NCI-H1417 treated with DMSO at 0.1 percent for 48 hours (cell line): ENCODE measurements around the gene CUL2.
"Not testable (repeated sequence)": the region's sequence is repeated elsewhere in the genome, so short reads cannot be mapped to it uniquely, and the experiment has no call there.

Source experiments
- DNase-seq: peaks from one replicate; lab custom pipeline; 2025; lab: John Stamatoyannopoulos, UW

Gene CUL2

DNA sequence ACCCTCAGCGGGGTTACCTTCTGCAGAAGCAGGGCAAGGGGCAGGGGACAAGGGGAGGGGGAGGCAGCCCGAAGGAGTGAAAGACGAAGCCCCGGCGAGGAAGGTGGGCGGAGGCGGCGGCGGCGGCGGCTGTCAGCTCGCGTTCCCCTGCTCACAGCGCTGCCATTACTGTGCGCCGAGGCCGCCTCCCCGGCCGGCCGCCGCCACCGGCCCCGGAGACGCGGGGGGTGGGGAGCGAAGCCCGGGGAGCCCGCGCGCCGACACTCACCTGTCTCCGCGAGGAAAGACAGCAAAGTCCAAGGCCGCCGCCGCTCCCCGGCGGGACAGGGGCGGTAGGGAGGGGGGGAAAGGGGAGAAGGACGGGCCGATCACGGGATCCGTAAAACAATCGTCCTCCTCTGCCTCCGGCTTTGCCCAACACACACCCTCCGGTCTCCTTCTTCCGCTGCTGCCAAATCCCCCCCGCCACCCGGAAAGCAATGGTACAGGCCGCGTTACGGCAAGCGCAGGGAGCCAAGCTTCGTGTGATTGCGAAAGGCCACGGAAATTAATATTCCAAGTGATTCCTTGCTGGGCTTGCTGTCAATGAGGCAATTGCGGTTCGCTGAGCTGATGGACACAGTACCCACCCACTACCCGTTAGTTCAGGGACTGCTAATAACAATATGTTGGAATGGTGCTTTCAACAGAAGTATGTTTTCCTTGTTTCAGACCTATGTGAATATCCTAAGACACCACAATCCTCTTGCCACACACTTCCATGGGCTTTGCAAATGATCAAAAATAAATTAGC lies at the start of gene CUL2:
Gene CUL2, minus strand, starts transcription at position 180 of the 793 bp plus-strand sequence. CDS start 19,024 bp downstream, outside the sequence.
- peak; percentile 37 for DNase-seq

DNA sequence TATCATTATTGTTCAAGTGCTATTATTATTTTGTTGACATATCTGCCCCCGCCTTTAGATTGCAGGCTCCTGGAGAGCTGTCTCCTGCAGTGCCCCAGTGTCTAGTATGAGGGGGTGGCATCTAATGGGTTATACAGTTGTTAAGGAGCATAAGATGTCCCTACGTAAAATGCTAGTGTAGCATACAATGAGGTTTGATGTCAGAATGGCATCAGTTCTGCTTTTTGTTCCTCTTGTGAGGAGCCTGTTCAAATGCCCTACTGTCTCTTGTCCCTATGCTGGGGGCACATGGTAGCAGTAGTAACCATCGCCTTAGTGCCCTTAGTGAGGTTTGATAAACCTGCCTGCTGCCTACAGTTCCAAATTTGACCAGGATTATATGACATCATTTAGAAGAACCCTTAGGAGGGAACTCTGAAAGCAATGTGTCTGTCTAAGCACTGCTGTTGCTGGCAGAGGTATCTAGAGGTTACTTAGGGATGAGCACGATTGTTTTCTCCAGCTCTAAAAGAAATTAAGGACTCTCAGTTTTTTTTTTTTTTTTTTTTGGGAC lies 46.2 kb upstream of the CUL2 start:
- DNase-seq = no peak

DNA sequence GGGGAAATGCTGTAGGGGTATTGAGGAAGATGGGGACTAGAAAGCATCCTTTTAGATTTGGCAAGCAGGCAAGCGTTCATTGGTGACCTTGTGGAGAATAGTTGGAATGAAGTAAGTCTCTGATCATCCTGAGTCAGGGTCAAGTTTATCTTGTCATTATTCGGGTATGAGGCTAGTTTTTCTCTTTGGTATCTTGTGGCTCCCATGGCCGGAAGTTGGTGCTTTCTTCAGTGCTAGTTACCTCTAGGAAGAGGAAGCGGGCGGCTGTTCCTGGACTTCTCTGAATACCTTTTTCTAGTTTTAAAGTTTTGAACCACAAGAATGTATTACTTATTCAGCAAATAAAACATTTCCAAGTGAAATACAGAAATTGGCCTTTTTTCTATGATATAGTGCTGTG lies 45.7 kb upstream of the CUL2 start:
- DNase-seq = no peak

DNA sequence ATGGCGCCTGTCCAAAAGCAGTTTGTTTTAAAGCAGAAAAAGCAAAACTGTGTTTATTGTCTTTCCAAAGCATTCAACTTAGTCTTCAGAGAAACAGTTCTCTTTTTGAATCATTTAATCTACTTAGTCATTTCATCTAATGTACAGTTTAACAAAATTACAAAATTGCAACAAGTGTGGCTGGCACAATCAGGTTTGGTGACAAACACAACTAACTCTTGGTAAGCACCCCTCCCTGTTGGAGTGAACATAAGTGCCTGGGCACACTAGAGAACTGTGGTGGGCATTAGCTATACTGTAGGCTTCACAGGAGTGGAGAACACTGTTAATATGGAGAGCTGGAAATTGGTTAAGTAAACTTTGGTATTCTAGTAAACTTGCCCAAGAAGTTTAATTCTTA lies 43.4 kb upstream of the CUL2 start:
- no peak for DNase-seq

DNA sequence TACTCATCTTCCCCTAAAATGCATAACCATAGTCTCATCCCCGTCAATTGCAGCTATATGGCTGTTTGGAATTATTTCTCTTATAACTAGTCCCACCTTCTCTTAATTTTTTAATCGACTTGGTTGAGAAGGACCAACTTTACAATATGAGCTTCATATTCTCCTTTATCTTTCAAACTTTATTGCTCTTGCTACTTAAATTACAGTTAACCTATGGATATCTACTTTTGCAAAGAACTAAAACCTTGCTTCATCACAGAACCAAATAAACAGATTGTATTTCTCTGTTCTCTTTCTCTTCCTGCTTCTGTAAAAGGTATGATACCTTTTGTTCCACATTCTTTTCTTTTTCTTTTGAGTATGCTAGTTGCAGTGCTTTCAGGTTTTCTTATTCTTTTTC lies 42.6 kb upstream of the CUL2 start:
- no peak for DNase-seq

DNA sequence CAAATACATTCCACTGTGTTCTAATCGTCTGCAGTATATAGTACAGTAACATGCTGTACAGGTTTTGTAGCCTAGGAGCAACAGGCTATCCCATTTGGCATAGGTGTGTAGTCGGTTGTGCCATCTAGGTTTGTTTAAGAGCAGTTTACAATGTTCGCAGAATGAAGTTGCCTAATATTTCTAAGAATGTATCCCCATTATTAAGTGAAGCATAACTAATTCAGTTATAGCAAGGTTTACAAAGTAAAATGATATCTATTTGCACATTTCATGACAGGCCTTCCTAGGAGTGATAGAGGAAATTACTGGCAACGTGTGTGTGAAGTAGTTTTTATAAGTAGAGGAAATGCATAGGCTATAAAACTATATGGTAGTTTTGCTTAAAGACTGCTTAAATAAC lies 40.5 kb upstream of the CUL2 start:
- no peak for DNase-seq

DNA sequence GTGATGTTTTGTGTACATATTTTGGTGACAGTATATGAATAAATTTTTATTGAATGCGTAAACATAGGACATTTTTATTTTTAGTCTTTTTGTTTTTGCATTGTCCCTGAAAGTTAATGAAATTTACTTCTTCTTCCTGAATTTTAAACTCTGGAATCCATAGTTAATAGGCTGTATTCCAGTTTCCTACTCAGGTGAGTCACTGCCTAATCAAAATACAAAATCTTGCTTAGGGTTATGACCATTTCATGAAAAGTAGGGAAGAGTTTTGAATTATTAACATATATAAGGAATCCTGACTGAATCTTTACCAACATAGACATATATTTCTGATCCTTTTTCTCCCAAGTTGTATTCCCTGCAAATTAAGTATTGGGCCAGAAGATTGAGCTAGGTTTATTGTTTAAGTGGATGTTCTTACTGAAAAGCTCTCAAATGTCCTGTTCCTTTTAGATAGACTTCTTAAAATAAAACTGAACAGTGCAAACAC lies 39.1 kb upstream of the CUL2 start:
- DNase-seq = no peak

DNA sequence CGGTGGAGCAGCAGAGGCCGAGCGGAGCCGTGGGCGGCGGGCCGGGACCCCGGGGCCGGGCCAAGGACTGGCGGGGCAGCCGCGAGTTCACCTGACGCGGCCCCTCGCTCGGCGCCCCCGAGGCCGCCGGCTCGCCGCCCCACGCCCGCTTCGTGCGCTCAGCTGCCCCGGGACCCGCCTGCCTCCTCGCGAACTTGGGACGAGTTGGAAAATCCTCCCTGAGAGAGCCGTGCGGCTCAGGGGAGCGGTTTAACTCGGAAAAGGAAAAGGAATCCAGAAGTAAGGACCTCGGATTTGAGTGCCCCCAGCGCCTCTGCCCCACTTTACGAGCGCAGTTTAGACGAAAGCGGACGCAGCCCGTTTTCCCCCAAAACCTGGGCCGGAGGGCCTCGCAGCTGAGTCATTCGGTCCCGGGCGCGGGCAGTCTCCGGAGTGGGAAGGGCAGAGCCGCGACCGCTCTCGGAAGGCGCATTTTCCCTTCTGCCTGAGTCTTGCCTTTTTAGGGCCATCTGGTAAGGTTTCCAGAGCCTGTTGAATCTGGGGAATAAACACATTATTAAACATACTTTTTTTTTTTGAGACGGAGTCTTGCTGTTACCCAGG lies 37.2 kb upstream of the CUL2 start:
- no peak for DNase-seq

DNA sequence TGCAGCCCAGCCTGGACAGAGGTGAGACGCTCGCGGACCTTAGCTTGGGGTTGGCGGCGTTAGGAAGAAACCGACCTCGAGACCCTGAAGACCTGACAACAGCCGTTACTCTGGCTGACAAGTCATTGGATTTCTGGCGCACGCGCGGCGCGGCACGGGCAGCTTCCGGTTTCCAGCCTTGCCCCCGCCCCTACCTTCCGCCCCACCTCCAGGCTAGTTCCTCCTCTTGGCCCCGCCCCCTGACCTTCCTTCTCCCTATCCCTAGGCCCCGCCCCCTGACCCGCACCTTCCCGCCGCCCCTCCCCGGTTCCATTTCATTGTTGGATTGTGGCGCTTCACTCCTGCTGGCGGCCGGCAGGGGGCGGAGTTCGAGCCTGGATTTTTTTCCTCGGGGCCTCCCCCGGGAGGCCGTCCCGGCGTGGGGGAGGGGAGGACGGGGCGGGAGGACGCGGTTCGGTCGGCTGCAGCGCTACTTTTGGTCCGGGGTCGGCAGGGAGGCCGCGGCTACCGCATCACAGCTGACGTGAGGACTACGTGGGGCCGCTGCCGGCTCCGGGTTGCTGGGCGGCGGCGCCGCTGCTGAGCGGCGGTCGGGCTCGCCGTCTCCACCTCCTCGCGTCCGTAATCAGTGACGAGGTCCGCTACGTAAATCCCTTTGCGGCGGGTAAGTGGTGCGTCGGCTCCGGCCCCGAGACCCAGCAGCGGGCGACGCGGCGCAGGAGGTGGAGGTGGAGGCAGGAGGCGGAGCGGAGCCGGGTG lies 36.6 kb upstream of the CUL2 start, which contains the start of gene CREM:
Gene CREM, plus strand, starts transcription at position 317 of the 759 bp plus-strand sequence. CDS start 10,990 bp downstream, outside the sequence.
- peak; percentile 72 for DNase-seq

DNA sequence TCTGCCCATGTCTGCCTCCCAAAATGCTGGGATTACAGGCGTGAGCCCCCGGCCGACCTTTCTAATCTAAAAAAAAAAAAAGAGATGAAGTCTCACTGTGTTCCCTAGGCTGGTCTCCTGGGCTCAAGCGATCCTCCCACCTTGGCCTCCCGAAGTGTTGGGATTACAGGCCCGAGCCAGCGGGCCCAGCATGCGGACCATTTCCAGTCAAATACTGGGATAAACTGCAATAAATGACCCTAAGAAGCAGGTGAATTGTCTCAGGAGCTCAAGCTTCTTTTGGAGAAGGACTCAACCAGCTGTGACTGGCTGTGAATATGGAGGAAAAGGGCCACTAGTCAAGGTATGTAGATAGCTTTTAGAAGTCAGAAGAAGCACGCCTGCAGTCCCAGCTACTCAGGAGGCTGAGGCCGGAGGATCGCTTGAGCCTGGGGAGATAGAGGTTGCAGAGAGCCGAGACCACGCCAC lies 36.0 kb upstream of the CUL2 start:
- no peak for DNase-seq

DNA sequence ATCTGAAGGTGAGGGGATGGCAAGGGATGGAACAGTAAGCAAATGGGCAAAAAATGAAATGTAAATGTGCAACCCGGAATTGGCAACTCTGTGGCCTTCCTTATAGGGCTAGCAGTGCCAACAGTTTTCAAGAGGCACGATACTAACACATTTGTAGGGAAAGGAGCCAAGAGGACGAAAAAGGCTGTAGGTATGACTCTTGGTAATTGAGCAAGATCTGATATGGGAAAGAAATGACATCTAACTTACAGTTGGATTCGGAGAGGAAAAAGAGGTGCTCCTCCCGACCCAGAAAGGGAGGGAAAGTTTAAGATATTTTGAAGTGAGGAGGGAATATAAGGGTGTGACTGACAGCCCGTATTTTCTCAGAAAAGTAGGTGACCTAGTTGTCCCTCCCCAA lies 34.4 kb upstream of the CUL2 start:
- no peak for DNase-seq

DNA sequence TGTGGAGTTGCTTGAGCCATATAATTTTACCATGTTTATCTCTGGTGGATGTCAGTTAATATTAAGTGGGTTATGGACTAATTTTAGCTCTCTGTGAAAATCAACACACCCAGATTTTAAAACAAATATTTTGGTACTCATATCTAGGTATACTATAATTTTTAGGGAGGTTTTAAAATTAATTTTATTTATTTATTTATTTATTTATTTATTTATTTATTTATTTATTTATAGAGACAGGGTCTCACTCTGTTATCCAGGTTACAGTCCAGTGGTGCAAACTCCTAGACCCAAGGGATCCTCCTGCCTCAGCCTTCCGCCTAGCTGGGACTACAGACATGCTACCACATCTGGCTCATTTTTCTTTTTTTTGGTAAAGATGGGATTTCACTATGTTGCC lies 29.2 kb upstream of the CUL2 start:
- DNase-seq = no peak

DNA sequence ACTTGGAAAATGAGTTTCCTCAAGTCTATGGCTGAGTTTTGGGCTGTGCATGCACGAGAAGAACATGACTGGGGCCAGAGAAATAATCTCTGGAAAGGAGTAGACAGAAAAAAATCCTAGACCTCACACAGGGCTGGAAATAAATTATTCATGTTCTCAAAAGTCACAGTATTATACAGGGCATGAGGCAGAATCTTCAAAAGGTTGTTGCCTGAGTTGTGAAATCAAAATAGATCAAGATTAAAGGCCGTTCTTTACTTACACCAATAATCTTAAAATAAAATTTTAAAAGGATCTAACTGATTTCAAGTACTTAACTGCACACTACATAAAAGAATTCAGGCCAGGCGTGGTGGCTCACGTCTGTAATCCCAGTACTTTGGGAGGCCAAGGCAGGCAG lies 22.4 kb upstream of the CUL2 start:
- DNase-seq = no peak

DNA sequence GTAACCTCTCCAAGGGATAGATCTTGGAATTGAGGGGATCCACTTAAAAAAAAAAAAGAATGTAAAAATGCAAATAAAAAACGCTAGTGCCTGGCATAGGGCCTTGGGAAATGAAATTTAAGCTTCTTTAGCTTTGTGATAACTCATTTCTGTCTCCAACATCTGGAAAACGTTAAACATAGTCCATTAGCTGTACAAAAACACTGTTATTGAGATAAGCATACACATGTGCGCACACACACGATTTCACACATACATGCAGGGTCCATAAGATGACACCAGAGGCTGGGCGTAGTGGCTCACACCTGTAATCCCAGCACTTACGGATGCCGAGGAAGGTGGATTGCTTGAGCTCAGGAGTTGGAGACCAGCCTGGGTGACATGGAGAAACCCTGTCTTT lies 13.7 kb upstream of the CUL2 start:
- no peak for DNase-seq

DNA sequence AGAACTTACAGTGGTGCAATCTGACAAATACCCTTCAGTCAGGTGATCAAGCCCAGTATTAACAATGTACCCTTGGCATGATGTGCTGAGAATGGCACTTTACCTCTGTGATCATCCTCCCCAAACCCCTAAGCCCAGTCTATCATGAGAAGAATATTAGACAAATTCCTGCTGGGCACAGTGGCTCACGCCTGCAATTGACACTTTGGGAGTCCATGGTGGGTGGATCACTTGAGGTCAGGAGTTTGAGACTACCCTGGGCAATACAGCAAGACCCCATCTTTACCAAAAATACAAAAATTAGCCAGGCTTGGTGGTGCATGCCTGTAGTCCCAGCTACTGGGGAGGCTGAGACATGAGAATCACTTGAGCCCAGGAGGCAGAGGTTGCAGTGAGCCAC lies 7.4 kb upstream of the CUL2 start:
- DNase-seq = no peak

DNA sequence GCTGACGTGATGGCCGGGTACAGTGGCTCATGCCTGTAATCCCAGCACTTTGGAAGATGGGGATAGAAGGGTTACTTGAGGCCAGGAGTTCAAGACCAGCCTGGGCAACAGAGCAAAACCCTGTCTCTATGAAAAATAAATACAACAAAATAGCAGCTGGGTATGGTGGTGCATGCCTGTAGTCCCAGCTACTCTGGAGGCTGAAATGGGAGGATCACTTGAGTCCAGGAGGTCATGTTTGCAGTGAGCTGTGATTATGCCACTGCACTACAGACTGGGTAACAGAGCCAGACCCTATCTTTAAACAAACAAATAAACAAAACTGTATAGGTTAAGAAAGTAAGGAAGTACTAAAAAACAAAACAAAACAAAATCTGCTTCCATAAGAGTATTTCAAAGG lies 6.2 kb upstream of the CUL2 start:
- no peak for DNase-seq

DNA sequence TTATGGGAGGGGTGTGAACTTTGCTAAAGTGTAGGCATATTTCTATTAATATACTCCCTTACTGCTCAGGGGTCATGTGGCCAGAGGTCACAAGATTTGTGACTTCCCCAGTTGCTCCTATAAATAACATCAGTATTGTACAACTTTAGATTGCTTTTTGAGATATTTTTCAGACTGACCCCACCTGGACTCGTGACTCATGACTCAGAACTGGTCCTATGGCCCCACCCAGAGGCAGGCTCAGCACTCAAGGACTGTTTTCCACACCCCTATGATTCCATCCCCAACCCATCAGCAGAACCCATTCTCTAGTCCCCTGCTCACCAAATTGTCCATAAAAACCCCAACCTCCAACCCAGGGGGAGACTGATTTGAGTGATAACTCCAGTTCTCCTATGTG lies 2.7 kb upstream of the CUL2 start:
- DNase-seq = no peak

DNA sequence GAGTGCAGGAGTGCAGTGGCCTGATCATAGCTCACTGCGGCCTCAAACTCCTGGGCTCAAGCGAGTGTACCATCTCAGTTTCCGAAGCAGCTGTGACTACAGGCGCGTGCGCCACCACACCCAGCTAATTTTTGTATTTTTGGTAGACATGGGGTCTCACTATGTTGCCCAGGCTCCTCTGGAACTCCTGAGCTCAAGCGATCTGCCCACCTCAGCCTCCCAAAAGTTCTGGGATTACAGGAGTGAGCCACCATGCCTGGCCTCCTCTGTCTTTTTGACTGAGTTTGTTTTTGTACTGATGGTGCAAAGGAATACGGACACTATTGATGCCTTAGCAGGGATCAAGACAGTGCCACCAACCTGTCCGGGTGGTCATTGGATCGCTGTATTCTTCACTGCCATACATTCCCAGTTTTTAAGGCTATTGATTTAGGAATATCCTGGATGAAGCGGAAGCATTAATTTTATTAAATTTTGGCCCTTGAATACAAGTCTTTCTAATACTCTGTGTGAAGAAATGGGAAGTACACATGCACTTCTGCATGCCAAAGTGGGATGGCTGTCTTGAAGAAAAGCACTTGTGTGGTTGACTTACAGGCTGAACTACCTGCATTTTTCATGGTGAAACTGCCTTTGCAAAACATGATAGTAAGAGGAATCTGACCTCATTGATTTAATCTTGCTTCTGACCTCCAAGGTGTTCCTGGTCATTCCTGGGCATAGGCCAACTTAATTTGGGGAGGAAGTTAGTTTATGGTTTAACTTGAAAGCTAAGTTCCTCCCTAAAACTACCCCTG lies 2.1 kb upstream of the CUL2 start:
- no peak for DNase-seq

DNA sequence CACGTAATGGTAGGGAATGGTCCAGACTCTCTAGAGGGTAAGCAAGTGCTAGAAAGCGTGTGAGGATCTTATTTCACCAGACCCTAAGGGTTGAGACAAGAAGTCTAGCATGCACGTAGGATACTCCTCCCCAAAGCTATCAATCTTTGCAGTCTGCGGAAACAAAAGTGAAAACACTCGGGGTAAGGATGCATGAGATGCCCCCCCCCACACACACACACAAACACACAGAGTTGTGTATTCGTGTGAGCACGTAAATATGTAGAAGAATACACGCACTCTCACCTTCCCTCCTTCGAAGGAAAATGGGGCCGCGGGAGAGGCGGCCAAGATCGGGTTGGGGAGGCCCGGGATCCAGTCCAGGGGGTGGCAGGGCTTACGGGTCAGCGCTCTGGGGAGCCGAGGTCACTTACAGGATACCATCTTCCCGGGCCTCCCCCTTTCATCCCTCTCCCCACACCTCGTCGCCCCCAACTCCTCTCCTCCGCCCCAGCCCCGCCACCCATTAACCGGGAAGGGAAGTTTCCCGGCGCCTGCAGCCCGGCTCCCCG lies 455 bp downstream of the CUL2 start:
- DNase-seq = no peak

DNA sequence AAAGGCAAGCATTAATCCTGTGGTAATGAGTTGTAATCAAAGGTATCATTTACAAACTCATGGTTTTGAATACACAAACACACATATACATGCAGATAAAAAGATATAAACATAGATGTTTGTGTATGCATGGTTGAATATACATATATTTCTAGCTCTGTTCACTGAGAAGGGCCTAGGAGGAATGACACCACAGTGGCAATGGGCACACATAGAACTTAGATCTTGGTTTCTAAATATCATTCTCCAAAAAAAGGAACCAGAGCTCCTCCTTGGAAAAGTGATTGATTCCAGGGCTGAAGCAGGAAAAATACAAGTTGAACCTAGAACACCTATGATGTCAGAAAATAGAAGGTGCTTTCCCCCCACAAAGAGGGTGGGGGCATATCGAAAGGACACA lies 6.9 kb downstream of the CUL2 start:
- DNase-seq = no peak

DNA sequence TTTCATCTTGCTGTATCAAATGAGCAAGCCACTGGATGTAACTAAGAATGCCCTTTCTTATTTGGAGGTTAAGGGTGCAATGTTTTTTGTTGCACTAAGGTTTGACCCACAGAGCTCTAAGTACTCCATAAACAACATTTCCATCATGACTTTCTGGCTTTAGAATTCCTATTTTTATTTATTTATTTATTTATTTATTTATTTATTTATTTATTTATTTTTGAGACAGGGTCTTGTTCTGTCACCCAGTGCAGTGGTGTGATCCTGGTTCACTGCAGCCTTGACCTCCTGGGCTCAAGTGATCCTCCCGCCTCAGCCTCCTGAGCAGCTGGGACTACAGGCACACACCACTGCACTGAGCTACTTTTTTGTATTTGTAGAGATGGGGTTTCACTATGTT lies 9.9 kb downstream of the CUL2 start:
- not testable (repeated sequence) for DNase-seq
